Activated CD4-positive, CD25-positive, alpha-beta regulatory T cell treated with anti-CD3 and anti-CD28 coated beads, Interleukin-2, amount 50 U/mL, for 72 hours (primary cell): ENCODE results near the gene LRIG2.
"Not testable (repeated sequence)": the region's sequence is repeated elsewhere in the genome, so short reads cannot be mapped to it uniquely, and the experiment has no call there.

Source experiments
- DNase-seq: peaks from one replicate; pipeline ENCODE4 v3.0.0; 2021

LRIG2 gene

DNA sequence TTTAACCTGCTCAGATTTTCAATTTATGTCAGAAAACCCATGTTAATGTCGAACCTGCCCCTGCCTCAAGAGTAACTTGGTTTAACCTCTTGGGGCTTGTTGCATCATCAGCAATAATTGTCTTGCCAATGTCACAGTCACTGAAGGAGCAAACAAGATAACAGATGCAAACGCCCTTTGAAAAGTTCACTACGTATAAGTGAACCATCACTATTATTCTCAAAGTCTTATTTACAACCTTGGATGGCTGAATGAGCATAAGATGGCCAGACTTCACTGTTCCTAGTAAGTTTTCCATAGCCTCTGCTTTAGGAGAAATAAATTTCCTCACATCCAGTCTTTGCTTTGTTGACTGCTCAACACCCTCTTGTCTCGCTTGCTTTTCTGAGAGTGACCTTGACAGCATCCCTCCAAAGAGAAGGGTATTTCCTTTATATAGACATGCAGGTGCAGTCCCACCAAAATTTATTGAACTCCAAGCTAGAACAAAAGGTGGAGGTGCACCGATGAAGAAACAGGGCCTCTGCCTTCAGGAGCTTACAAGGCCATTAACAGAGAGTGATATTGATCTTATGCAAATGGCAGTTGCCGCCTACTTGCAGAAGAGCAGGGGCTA lies 749 bp upstream of the LRIG2 start:
- no peak for DNase-seq

DNA sequence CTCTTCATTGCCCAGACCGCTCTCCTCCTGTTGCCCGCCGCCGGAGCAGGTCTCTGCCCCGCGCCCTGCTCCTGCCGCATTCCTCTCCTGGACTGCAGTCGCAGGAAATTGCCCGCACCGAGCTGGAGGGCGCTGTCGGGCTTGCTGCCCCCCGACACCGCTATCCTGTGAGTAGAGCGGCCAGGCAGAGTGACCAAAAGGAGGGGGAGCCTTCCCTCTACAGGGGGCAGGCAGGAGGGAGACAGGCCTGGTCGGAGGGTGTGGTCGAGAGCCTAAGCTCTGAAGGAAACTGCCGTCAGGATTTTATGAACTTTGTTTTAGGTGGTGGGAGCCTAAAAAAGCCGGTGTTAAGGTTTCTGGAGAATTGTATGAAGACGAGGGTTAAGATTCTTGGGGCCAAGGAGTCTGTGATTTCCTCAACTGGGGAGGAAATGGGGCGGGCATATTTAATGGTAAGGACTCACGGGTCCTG lies 517 bp downstream of the LRIG2 start:
- no peak for DNase-seq

DNA sequence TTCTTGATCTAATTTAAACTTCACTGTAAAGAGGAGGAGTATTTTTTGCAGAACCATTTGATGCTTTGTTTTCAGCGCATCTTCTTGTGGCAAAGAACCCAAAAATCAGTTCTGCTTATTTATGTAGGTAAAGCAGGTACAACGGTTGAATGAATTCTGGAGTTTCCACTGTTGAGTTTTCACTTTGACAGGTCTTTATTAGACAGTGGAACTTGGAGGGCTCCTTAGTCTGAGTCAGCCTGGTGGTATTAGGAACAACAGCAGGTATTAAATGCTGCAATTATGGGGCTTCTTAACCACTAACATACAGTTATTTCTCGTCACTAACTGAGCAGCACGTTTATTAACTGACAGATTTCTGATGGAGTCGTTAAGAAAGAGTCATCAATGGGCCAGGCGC lies 1.2 kb downstream of the LRIG2 start:
- no peak for DNase-seq

DNA sequence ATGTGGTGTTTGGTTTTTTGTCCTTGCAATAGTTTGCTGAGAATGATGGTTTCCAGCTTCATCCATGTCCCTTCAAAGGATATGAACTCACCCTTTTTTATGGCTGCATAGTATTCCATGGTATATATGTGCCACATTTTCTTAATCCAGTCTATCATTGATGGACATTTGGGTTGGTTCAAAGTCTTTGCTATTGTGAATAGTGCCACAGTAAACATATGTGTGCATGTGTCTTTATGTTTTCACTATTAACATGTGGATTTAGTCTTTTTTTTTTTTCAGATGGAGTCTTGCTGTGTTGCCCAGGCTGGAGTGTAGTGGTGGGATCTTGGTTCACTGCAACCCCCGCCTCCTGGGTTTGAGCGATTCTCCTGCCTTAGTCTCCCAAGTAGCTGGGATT lies 5.0 kb downstream of the LRIG2 start:
- not testable (repeated sequence) for DNase-seq

DNA sequence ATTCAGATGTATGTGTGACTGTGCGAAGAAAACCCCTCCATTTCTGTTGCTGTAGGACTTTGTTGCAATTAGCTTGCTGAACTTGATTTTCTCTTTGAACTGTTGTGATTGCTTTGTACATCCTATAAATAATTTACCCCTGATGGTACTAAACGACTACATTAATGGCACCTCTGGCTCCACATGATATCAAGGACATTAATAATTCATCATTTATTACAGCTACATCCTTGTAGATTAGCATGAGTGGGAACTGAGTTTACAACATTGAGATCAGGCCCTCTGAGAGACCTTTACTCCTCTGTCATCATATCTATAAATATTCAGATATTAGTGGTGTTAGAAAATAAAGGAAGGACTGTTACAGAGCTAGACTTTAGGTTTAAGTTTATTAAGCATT lies 13.5 kb downstream of the LRIG2 start:
- DNase-seq: no peak

GRCh38 chr1:113088972-113089371 lies 16.0 kb downstream of the LRIG2 start:
- DNase-seq: no peak

GRCh38 chr1:113090051-113090450 lies 17.1 kb downstream of the LRIG2 start:
- no peak for DNase-seq

DNA sequence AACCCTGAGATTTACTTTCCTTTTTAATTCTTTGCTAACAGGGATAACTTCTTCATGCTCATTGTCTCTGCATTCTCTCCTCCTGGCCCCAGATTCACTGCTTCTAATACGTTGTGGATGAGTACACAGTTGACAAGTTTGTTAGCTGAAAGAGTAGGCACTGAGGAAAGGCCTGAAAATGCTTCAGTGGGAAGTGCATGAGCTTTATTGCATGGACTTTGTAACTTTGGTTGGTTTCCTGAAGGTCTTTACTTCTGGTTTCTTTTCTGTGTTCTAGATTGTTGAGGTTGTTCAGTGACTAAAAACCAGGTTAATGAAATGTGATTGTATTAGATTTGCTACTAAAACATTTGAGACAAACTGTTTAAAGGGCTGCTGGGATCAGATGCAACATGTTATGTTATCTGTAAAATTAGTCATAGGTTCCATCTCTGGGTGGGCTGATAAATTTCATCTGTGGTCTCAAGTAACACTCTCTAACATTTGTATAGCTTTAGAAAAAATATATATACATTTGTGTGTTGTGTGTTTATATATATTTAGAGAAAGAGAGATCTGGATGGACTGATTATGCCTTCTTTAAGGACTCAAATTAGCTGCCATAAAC lies 19.1 kb downstream of the LRIG2 start:
- no peak for DNase-seq

DNA sequence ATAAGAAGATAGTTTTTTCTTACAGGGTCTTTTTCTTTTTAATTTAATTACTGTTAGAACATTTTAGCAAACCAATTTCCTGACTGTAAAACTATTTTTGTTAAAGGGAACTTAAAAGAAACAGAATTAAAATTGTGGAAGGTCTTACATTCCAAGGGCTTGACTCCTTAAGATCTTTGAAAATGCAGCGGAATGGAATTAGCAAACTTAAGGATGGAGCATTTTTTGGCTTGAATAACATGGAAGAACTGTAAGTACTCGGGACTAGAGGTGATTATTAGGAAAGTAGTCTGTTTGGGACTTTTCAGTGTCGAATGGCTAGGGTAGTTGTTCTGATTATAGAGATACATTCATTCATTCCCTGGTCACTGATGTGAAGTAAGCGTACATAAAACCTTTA lies 21.5 kb downstream of the LRIG2 start:
- no peak for DNase-seq

DNA sequence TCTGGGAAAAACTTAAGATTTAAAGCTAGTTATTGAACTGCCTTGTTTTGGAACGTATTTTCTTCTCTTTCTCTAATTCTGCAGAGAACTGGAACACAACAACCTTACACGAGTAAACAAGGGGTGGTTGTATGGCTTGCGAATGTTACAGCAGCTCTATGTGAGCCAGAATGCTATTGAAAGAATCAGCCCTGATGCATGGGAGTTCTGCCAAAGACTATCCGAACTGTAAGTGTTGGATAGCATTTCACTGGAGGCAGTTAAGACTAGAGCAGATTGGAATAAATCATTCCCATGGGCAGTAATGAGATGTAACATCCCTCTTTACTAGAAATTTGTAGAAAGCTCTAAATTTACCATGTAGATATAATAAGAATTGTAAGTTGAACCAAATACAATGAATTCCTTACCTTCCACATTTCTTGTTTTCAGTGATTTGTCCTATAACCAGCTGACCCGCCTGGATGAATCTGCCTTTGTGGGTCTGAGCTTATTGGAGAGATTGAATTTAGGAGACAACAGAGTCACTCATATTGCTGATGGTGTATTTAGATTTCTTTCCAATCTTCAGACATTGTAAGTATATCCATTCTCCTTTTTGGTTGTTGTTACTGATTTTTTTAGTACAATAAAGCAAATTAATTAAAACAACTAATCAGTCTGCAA lies 22.9 kb downstream of the LRIG2 start:
- DNase-seq: no peak

DNA sequence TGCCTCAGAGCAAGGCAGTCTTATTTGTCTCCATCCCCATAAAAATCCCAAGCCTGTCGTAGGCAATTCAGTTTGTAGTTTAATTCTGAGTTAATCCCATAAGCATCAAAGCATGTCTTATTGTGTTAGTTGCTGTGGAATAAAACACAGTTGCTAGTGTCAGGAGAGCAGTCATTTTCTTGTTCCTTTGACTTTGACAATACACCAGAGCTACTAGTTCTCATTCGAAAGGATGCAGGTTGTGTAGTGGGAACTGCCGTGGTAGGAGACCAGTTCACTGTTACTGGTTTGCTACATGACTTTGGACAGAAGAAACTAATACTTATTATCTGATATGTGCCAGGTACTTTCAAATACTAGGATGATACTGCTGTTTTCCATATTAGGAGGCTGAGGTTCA lies 23.5 kb downstream of the LRIG2 start:
- DNase-seq: no peak

DNA sequence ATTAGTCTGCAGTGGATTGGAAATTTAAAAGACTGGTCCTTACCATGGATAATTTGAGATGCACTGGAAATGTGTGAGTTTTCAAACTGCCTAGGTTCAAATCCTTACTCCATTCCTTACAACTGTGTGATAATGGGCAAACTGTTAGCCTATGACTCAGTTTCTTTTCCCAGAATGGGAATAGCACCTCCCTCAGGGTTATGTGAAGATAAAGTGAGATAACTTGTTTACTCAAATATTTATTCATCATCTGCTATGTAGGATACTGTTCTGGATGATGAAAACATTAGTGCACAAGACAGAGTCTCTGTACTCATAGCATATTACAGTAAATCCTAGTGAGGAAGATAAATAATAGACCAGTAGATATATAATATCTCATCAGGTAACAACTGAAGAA lies 28.6 kb downstream of the LRIG2 start:
- DNase-seq: no peak

DNA sequence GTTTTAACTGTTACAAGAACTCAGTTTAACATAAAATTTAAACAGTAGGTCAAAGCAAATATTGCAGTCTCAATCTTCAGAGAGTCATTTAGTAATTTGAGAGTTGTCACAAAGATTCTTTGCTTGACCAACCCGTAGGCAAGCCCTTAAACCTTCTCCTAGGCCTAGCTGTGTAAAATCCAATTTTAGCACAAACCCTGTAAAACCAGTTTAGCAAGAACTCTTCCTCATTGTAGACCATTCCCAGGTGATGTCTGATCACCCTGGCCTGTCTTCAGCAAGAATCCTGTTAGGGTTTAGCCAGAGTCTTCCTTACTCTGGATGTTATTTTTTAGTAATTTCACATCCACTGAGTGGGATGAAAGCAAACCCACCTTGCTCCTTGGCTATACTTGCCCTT lies 30.1 kb downstream of the LRIG2 start:
- no peak for DNase-seq

DNA sequence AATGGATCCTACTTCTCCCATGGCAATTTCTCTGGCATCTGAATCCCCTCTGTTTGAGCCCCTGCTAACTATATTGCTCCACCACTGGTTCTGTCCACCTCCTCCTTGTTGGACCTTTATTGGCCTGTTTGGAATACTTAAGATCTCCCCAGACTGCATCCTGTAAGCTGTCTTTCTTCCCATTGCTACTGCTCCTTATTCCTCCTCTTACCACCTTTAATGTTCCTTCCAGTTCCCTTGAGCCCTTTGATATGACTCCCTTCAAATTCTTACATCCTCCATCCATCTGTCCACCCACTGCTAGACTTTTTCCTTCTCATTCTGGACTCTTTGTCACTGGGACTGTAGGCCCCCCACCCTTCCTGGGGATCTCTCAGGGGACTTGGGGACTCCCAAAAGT lies 31.0 kb downstream of the LRIG2 start:
- DNase-seq: no peak

DNA sequence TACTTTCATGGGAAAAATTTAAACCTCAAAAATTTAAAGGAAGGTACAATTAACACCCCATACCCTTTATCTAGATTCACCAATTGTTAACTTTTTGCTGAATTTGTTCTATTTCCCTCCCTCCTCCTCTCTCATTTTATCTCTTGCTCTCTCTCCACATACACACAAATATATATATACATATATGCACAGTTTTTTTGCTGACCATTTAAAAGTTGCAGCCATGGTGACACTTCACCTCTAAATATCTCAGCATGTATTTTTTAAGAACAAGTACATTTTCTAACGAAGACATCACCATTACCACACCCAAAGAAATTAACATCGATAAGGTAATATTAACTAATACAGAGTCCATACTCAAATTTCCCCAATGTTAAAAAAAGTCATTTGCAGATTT lies 33.9 kb downstream of the LRIG2 start:
- no peak for DNase-seq

- DNase-seq: no peak
Measured at GRCh38 chr1:113109908-113110554, 37.0 kb downstream of the LRIG2 start.

DNA sequence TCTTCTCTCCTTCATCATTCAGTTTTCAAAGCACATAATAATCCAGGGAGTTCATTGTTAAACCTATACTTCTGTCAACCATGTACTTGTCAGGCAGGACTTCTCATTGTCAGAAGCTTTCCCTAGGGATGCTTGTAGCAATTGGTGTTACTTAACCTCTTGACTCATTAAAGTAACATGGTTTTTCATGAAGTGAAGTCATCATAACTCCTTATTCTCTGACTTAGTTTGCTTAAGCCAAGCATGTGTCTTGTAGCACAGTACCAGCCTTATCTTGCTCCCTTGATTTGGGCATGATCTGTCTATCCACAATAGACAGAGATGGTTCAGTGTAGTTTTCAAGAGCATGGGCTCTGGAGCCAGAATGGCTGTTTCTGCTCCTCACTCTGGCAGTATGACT lies 45.3 kb downstream of the LRIG2 start:
- DNase-seq: no peak

GRCh38 chr1:113123737-113124136 lies 50.7 kb downstream of the LRIG2 start:
- no peak for DNase-seq

DNA sequence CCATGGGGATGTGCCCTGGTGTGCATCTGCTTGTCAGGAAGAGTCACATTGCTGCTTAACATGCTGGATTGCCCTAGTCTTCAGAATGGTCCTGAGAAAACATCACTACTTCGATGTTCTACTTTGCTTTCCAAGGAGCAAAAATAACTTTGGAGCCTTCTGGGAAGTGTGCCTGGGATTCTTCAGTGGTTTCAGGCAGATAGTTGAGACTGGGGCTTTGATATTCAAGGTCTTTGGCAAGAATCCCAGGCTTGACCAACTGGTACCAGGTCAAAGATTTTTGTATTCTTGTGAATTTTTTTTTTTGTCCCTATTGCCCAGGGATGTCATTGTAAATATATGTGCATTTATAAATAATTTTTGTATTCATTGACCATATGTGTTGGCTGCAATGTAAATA lies 51.4 kb downstream of the LRIG2 start:
- DNase-seq: no peak

DNA sequence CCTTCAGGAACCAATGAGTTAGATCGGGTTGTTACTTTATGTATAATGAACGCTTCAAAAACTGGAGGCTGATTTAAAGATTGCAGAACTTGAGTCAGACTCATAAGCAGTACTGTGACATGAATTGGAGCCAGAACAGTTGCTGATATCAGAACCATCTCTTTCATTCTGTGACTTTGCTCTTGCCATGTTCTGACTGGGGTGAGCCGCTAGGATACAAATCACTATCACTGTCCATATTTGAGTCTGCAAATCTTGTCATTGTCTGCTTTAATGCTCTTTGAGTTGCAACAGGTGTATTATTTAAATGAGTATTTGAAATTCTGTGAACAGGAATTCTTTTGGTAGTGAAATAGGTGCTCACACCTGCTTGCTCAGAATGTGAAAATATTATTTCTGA lies 52.5 kb downstream of the LRIG2 start:
- DNase-seq: no peak

DNA sequence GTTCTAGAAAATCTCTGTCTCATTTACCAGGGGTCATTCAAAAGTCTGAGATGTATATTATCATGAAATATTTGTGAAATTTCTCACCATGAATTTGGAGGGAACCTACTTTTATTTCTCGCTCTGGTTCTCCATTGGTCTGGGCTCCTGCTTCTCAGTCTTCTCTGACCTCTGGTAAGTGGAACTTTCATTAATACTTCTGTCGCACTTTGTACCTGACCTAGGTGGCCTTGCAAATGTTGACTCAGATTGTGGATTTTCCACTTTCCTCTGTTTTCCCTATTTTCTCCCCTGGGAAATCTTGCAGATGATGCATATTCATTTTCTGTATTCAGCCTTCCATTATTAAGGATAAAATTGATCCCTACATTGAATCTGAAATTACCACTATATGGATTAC lies 53.2 kb downstream of the LRIG2 start:
- DNase-seq: no peak

DNA sequence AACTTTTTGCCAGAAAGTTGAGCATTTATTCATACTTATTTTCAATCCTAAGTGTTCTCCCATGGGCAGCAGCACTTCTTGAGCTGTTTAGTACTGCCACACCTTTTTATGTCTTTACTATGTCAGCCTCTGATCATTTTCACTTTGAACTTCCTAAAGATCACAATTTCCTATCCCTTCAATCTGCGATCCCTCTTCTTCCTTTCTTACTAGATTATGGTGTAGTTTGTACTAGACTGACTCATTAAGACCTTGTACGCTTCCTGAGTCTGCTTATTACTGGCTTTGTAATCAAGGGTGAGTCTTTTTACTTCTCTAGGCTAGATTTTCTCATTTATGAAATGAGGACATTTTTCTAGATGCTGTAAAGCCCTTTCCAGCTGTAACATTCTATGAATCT lies 55.1 kb downstream of the LRIG2 start:
- DNase-seq: no peak

- DNase-seq: no peak
Measured at GRCh38 chr1:113129529-113130185, 56.7 kb downstream of the LRIG2 start.

- DNase-seq: no peak
Measured at GRCh38 chr1:113133038-113133437, 60.0 kb downstream of the LRIG2 start.
